WI38 (cell line): ENCODE measurements around the gene RNF40.
A peak's percentile ranks its signal among the peaks of the same experiment; 100 is the strongest.

ENCODE experiments used
- H3K4me3 ChIP-seq: 2 replicates; pipeline ENCODE4 v1.5.1; 2011; ENCODE audit warnings: low read depth, mild to moderate bottlenecking, control low read depth, low read length
- CTCF ChIP-seq: IDR thresholded peaks from 2 replicates; pipeline ENCODE4 v1.5.1; 2012; ENCODE audit warnings: low read depth, mild to moderate bottlenecking, control low read depth, low read length

Gene RNF40

GRCh38 chr16:30787613-30788378 lies 25.7 kb downstream of the RNF40 start:
- H3K4me3 ChIP-seq = peak overlapping the region; percentile 94
- TF ChIP-seq CTCF = no peak

- H3K4me3 ChIP-seq = no peak overlapping the region
- no peak for TF ChIP-seq CTCF
These were observed 31.5 kb downstream of the RNF40 start for GRCh38 chr16:30793508-30794069.

- no peak for TF ChIP-seq CTCF
These were observed 32.5 kb downstream of the RNF40 start for GRCh38 chr16:30794634-30795033.

GRCh38 chr16:30797670-30798309 lies 35.7 kb downstream of the RNF40 start:
- no peak for TF ChIP-seq CTCF
- no peak overlapping the region for H3K4me3 ChIP-seq

More at GRCh38 chr16:30794634-30795033, 32.5 kb downstream of the RNF40 start:
- H3K4me3 ChIP-seq = no peak overlapping the region

- no peak for TF ChIP-seq CTCF
- H3K4me3 ChIP-seq = no peak overlapping the region
These were observed 40.8 kb downstream of the RNF40 start for GRCh38 chr16:30802936-30803335.

- no peak for TF ChIP-seq CTCF
- peak overlapping the region; percentile 83 for H3K4me3 ChIP-seq
These were observed 42.9 kb downstream of the RNF40 start for GRCh38 chr16:30805056-30805369.
